GM23248 (cell line): ENCODE data around the gene CEMP1.

Experiments
- EZH2 ChIP-seq: fragments of 200-600 bp; sonication (generic); IDR thresholded peaks from 2 replicates; pipeline ENCODE4 v1.6.1; 2018; ENCODE audit warnings: antibody characterized with exemption, mild to moderate bottlenecking; ENCODE audit not compliant: insufficient read depth, poor library complexity, severe bottlenecking
- EZH2phosphoT487 ChIP-seq: fragments of 200-600 bp; sonication (generic); IDR thresholded peaks from 2 replicates; pipeline ENCODE4 v1.6.1; 2018; ENCODE audit warnings: antibody characterized with exemption, moderate library complexity, mild to moderate bottlenecking, low read depth; ENCODE audit not compliant: insufficient read depth

- no peak for TF ChIP-seq EZH2
- TF ChIP-seq EZH2phosphoT487, result no peak
Measured at GRCh38 chr16:2517954-2518605, 13.1 kb downstream of the CEMP1 start.
